ENCODE data around the gene CIDEC. TPM values are rescaled to one million over a fixed set of nuclear protein-coding genes. Genes with fewer than 3 reads are reported as not detected.
A peak's percentile ranks its signal among the peaks of the same experiment; 100 is the strongest.

CIDEC gene
- total RNA-seq = 880 TPM
- long read RNA-seq, transcript CIDEC-202 (6 exons, 1,199 nt) = major isoform, 243 of 1,868 reads
- long read RNA-seq, transcript CIDEC-203 (5 exons, 1,036 nt) = minor isoform, 35 of 1,868 reads
- long read RNA-seq, transcript CIDEC-201 (6 exons, 1,277 nt) = minor isoform, 62 of 1,868 reads
- long read RNA-seq, partial matches to known transcripts = 112 of 1,868 reads
- long read RNA-seq, other reads (novel, unspliced or antisense) = 1,409 of 1,868 reads

GRCh38 chr3:9879830-9880549, at the start of gene CIDEC:
CIDEC (minus strand) TSS chr3:9880253; CDS start chr3:9878486, 1,767 bp downstream.
- DNase-seq (ENCODE audit: low spot score) = no peak

GRCh38 chr3:9928158-9928557, 48.1 kb upstream of the CIDEC start:
- no peak for DNase-seq (ENCODE audit: low spot score)

- no peak for DNase-seq (ENCODE audit: low spot score)
Measured at GRCh38 chr3:9918261-9919038, 38.4 kb upstream of the CIDEC start.

GRCh38 chr3:9917820-9918219, 37.8 kb upstream of the CIDEC start:
- no peak for DNase-seq (ENCODE audit: low spot score)

GRCh38 chr3:9916734-9917680, 37.0 kb upstream of the CIDEC start, which contains the start of gene IL17RC:
IL17RC (plus strand) TSS chr3:9917098; CDS start chr3:9917316, 218 bp downstream.
- DNase-seq (ENCODE audit: low spot score) = peak; percentile 95

- no peak for DNase-seq (ENCODE audit: low spot score)
Measured at GRCh38 chr3:9916346-9916733, 36.3 kb upstream of the CIDEC start.

GRCh38 chr3:9915254-9916141, 35.4 kb upstream of the CIDEC start:
- DNase-seq (ENCODE audit: low spot score) = peak; percentile 92

GRCh38 chr3:9914559-9915253, 34.7 kb upstream of the CIDEC start:
- DNase-seq (ENCODE audit: low spot score) = no peak

- DNase-seq (ENCODE audit: low spot score) = no peak
Measured at GRCh38 chr3:9914011-9914410, 34.0 kb upstream of the CIDEC start.

GRCh38 chr3:9913601-9914000, 33.5 kb upstream of the CIDEC start:
- no peak for DNase-seq (ENCODE audit: low spot score)

GRCh38 chr3:9912294-9912935, 32.4 kb upstream of the CIDEC start:
- DNase-seq (ENCODE audit: low spot score) = no peak

- DNase-seq (ENCODE audit: low spot score) = no peak
Measured at GRCh38 chr3:9911863-9912262, 31.8 kb upstream of the CIDEC start.

- DNase-seq (ENCODE audit: low spot score) = no peak
Measured at GRCh38 chr3:9909221-9910013, 29.4 kb upstream of the CIDEC start.

GRCh38 chr3:9908286-9908685, 28.2 kb upstream of the CIDEC start:
- no peak for DNase-seq (ENCODE audit: low spot score)

GRCh38 chr3:9906480-9906879, 26.4 kb upstream of the CIDEC start:
- no peak for DNase-seq (ENCODE audit: low spot score)

GRCh38 chr3:9903904-9904303, 23.9 kb upstream of the CIDEC start:
- no peak for DNase-seq (ENCODE audit: low spot score)

GRCh38 chr3:9903238-9903624, 23.2 kb upstream of the CIDEC start:
- DNase-seq (ENCODE audit: low spot score) = no peak

Data from mesenteric fat pad (tissue), 1 donor.